ENCODE data around the gene GCNT3. TPM values are rescaled to one million over a fixed set of nuclear protein-coding genes. Genes with fewer than 3 reads are reported as not detected.

Gene GCNT3
- total RNA-seq, 5 donors from 2014 or later (not counting 1 experiment from before 2014, with no cell fraction given): 0.22 to 0.29 TPM; not detected in 3

DNA sequence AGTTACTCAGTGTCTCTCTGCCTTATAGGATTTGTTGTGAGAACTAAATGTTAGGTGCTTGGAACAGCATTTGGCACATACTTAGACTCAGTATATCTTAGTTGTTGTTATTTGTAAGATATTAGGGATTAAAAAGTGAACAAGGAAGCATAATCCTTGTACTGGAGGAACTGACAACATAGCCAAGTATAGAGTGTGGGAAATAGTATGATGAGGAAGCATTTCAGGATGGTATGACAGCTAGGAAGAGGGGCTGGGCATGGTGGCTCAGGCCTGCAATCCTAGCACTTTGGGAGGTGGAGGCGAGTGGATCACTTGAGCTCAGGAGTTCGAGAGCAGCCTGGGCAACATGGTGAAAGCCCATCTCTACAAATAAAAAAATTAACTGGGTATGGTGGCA lies 16.6 kb upstream of the GCNT3 start:
- Mint-ChIP-seq H3K36me3 (peaks cover 3% of the 10 kb centered on the region), H3K27me3 (peaks cover 3 to 6% of the 10 kb centered on the region in 2 donors), H3K27ac (no peak overlapping the region), H3K9me3 (peaks cover 0 to 2% (median 0%) of the 10 kb centered on the region in 3 donors), H3K4me3 (no peak overlapping the region), H3K4me1 (peaks cover 8 to 11% (median 9%) of the 10 kb centered on the region in 3 donors)
- DNase-seq (no peak), ATAC-seq (replicated peaks in 1 of 4) (no peak)
- Histone ChIP-seq H3K9me3 (no peaks in the 10 kb centered on the region), H3K27me3 (replicated peaks in 1 of 2; ENCODE audit: control insufficient read depth in 2 of 2, extremely low read depth in 1 of 2, insufficient read depth in 2 of 2, low read length in 1 of 2) (peaks cover 0 to 7% of the 10 kb centered on the region in 2 experiments), H3K36me3 (ENCODE audit: control insufficient read depth in 2 of 2, extremely low read depth in 1 of 2, insufficient read depth in 1 of 2, low read length in 1 of 2) (no peaks in the 10 kb centered on the region), H3K4me1 (ENCODE audit: control insufficient read depth in 1 of 2, extremely low read depth in 1 of 2, insufficient read depth in 2 of 2, low read length in 2 of 2) (no peaks in the 10 kb centered on the region), H3K27ac (ENCODE audit: low read length) (no peak overlapping the region), H3K4me3 (ENCODE audit: control insufficient read depth in 1 of 2, extremely low read depth in 1 of 2, low read length in 1 of 2) (no peak overlapping the region)
- WGBS (ENCODE audit: insufficient coverage): no CpG with 5 or more reads among the region's 2 CpGs
- ChIA-PET POLR2A (no interaction called here), CTCF (no interaction called here)

DNA sequence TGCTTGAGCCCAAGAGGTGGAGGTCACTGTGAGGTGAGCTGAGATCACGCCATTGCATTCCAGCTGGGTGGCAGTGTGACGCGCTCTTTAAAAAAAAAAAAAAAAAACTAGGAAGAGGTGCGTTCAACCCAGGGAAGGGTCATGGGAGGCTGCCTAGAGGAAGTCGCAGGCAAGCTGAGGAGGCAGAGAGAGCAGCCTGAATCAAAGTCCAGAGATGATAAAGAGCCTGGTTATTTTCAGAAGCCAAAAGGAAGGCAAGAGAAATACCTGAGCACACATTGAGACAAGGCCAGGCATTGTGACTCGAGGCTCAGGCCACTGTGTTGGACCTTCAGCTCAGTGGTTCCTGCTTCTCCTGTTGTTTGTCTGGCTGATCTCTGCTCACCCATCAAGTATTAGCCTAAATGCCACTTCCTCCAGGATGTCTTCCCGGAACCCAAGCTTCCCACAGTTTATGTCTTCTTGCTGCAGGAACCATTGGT lies 16.1 kb upstream of the GCNT3 start:
- no peak overlapping the region for H3K4me3 Mint-ChIP-seq
- POLR2A ChIA-PET: no interaction called here

DNA sequence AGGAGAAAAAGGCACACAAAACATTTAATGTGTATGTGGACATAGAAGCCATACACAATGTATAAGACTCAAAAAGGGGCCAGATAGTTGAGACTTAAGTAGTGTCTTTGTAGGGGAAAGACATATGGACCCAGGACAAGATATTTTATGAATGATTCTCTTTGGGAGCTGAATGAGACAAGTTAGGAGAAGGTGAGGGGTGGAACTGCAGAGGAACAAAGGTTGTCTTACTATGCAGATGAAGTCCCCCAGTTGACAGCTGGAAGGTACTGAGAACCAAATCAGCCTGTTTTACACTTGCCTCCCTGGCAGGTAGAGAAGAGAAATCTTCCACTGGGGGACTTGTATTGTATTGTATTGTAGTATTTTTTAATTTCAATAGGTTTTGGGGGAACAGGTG lies 14.9 kb upstream of the GCNT3 start:
- Histone ChIP-seq H3K27ac (ENCODE audit: low read length) (no peak overlapping the region), H3K4me1 (ENCODE audit: control insufficient read depth in 1 of 2, extremely low read depth in 1 of 2, insufficient read depth in 2 of 2, low read length in 2 of 2) (no peaks in the 10 kb centered on the region), H3K36me3 (ENCODE audit: control insufficient read depth in 2 of 2, extremely low read depth in 1 of 2, insufficient read depth in 1 of 2, low read length in 1 of 2) (no peaks in the 10 kb centered on the region), H3K4me3 (ENCODE audit: control insufficient read depth in 1 of 2, extremely low read depth in 1 of 2, low read length in 1 of 2) (no peak overlapping the region), H3K27me3 (replicated peaks in 1 of 2; ENCODE audit: control insufficient read depth in 2 of 2, extremely low read depth in 1 of 2, insufficient read depth in 2 of 2, low read length in 1 of 2) (peaks cover 0 to 7% of the 10 kb centered on the region in 2 experiments), H3K9me3 (no peaks in the 10 kb centered on the region)
- DNase-seq (no peak), ATAC-seq (replicated peaks in 1 of 4) (no peak)
- Mint-ChIP-seq H3K4me3 (no peak overlapping the region), H3K9me3 (peaks cover 0 to 10% (median 4%) of the 10 kb centered on the region in 3 donors), H3K4me1 (peaks cover 0 to 1% (median under 1%) of the 10 kb centered on the region in 3 donors), H3K27ac (no peak overlapping the region), H3K27me3 (peaks cover 9 to 10% of the 10 kb centered on the region in 2 donors), H3K36me3 (peaks cover 5% of the 10 kb centered on the region)
- CTCF ChIA-PET: no interaction called here
- POLR2A ChIA-PET: no interaction called here

More for the DNA sequence above, 16.1 kb upstream of the GCNT3 start:
- H3K9me3 ChIP-seq: no peaks in the 10 kb centered on the region
- H3K4me1 Mint-ChIP-seq: peaks cover 5 to 9% (median 8%) of the 10 kb centered on the region in 3 donors
- H3K36me3 Mint-ChIP-seq: peaks cover 5% of the 10 kb centered on the region
- CTCF ChIA-PET: no interaction called here
- no peak overlapping the region for H3K4me3 ChIP-seq (ENCODE audit: control insufficient read depth in 1 of 2, extremely low read depth in 1 of 2, low read length in 1 of 2)
- no peak overlapping the region for H3K27ac ChIP-seq (ENCODE audit: low read length)
- H3K4me1 ChIP-seq (ENCODE audit: control insufficient read depth in 1 of 2, extremely low read depth in 1 of 2, insufficient read depth in 2 of 2, low read length in 2 of 2): no peaks in the 10 kb centered on the region
- no peak for DNase-seq
- peaks cover 0 to 7% of the 10 kb centered on the region in 2 experiments for H3K27me3 ChIP-seq (replicated peaks in 1 of 2; ENCODE audit: control insufficient read depth in 2 of 2, extremely low read depth in 1 of 2, insufficient read depth in 2 of 2, low read length in 1 of 2)
- H3K27ac Mint-ChIP-seq: no peak overlapping the region
- 79% methylated on average over 6 of the region's 7 CpGs for WGBS (ENCODE audit: insufficient coverage)
- no peaks in the 10 kb centered on the region for H3K36me3 ChIP-seq (ENCODE audit: control insufficient read depth in 2 of 2, extremely low read depth in 1 of 2, insufficient read depth in 1 of 2, low read length in 1 of 2)
- H3K27me3 Mint-ChIP-seq: peaks cover 4 to 10% of the 10 kb centered on the region in 2 donors
- no peak for ATAC-seq (replicated peaks in 1 of 4)
- peaks cover 0 to 3% (median 0%) of the 10 kb centered on the region in 3 donors for H3K9me3 Mint-ChIP-seq

DNA sequence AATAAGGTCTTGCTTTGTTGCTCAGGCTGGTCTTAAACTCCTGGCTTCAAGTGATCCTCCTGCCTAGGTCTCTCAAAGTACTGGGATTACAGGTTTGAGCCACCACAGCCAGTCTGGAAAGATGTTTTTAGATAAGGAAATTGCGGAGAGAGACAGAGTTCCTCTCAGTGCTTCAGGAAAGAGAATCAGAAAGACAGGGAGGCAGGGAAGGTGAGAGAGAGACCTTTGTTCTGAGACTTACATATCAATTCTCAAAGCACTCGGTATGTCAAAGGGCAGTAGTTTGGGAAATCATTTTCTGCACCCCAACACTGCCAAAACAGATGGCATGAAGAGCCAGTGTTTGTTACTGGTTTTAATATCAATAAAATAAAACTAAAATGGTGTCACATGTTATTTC lies 13.1 kb upstream of the GCNT3 start:
- Mint-ChIP-seq H3K27ac (no peak overlapping the region), H3K36me3 (peaks cover 8% of the 10 kb centered on the region), H3K4me1 (no peaks in the 10 kb centered on the region), H3K4me3 (no peak overlapping the region), H3K9me3 (peaks cover 4 to 24% (median 7%) of the 10 kb centered on the region in 3 donors), H3K27me3 (peaks cover 11 to 15% of the 10 kb centered on the region in 2 donors)
- no peak overlapping the region for H3K4me3 ChIP-seq (ENCODE audit: control insufficient read depth in 1 of 2, extremely low read depth in 1 of 2, low read length in 1 of 2)
- ATAC-seq (replicated peaks in 1 of 4): no peak
- peaks cover 0 to 4% of the 10 kb centered on the region in 2 experiments for H3K27me3 ChIP-seq (replicated peaks in 1 of 2; ENCODE audit: control insufficient read depth in 2 of 2, extremely low read depth in 1 of 2, insufficient read depth in 2 of 2, low read length in 1 of 2)
- POLR2A ChIA-PET: no interaction called here
- H3K9me3 ChIP-seq: no peaks in the 10 kb centered on the region
- WGBS (ENCODE audit: insufficient coverage): 100% methylated on average over 1 of the region's 2 CpGs
- H3K4me1 ChIP-seq (ENCODE audit: control insufficient read depth in 1 of 2, extremely low read depth in 1 of 2, insufficient read depth in 2 of 2, low read length in 2 of 2): no peaks in the 10 kb centered on the region
- CTCF ChIA-PET: interaction anchor here in 1 of 2 donors (0.7 kb wide), 1 partner anchor 1320 kb away, joined by 3 read pairs; no protein-coding TSS in a partner anchor
- H3K36me3 ChIP-seq (ENCODE audit: control insufficient read depth in 2 of 2, extremely low read depth in 1 of 2, insufficient read depth in 1 of 2, low read length in 1 of 2): no peaks in the 10 kb centered on the region
- DNase-seq: no peak
- no peak overlapping the region for H3K27ac ChIP-seq (ENCODE audit: low read length)

DNA sequence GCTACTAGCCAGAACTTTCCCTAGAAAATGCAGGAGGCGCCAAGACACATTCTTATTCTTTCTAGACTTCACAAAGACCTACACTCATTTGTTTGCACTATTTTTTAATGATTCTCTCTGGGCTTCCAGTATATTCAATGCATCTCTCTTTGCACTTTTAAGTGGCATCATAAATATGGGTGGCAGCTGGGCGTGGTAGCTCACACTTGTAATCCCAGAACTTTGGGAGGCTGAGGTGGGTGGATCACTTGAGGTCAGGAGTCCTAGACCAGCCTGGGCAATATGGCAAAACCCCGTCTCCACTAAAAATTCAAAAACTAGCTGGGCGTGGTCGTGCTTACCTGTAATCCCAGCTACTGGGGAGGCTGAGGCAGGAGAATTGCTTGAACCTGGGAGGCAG lies 5.6 kb upstream of the GCNT3 start:
- ChIA-PET CTCF (no interaction called here), POLR2A (no interaction called here)
- DNase-seq: no peak
- WGBS (ENCODE audit: insufficient coverage): 94% methylated on average over 4 of the region's 5 CpGs
- H3K4me3 Mint-ChIP-seq: no peak overlapping the region
- H3K27ac Mint-ChIP-seq: no peak overlapping the region
- no peaks in the 10 kb centered on the region for H3K4me1 ChIP-seq (ENCODE audit: control insufficient read depth in 1 of 2, extremely low read depth in 1 of 2, insufficient read depth in 2 of 2, low read length in 2 of 2)
- H3K9me3 Mint-ChIP-seq: peaks cover 15 to 32% (median 18%) of the 10 kb centered on the region in 3 donors
- peaks cover 0 to 1% (median 0%) of the 10 kb centered on the region in 3 donors for H3K4me1 Mint-ChIP-seq
- peaks cover 10 to 27% of the 10 kb centered on the region in 2 donors for H3K27me3 Mint-ChIP-seq
- no peak overlapping the region for H3K4me3 ChIP-seq (ENCODE audit: control insufficient read depth in 1 of 2, extremely low read depth in 1 of 2, low read length in 1 of 2)
- ATAC-seq (replicated peaks in 1 of 4): no peak
- H3K27ac ChIP-seq (ENCODE audit: low read length): no peak overlapping the region
- no peaks in the 10 kb centered on the region for H3K36me3 ChIP-seq (ENCODE audit: control insufficient read depth in 2 of 2, extremely low read depth in 1 of 2, insufficient read depth in 1 of 2, low read length in 1 of 2)
- no peaks in the 10 kb centered on the region for H3K9me3 ChIP-seq
- peaks cover 3% of the 10 kb centered on the region for H3K36me3 Mint-ChIP-seq
- H3K27me3 ChIP-seq (replicated peaks in 1 of 2; ENCODE audit: control insufficient read depth in 2 of 2, extremely low read depth in 1 of 2, insufficient read depth in 2 of 2, low read length in 1 of 2): peaks cover 0 to 13% of the 10 kb centered on the region in 2 experiments

DNA sequence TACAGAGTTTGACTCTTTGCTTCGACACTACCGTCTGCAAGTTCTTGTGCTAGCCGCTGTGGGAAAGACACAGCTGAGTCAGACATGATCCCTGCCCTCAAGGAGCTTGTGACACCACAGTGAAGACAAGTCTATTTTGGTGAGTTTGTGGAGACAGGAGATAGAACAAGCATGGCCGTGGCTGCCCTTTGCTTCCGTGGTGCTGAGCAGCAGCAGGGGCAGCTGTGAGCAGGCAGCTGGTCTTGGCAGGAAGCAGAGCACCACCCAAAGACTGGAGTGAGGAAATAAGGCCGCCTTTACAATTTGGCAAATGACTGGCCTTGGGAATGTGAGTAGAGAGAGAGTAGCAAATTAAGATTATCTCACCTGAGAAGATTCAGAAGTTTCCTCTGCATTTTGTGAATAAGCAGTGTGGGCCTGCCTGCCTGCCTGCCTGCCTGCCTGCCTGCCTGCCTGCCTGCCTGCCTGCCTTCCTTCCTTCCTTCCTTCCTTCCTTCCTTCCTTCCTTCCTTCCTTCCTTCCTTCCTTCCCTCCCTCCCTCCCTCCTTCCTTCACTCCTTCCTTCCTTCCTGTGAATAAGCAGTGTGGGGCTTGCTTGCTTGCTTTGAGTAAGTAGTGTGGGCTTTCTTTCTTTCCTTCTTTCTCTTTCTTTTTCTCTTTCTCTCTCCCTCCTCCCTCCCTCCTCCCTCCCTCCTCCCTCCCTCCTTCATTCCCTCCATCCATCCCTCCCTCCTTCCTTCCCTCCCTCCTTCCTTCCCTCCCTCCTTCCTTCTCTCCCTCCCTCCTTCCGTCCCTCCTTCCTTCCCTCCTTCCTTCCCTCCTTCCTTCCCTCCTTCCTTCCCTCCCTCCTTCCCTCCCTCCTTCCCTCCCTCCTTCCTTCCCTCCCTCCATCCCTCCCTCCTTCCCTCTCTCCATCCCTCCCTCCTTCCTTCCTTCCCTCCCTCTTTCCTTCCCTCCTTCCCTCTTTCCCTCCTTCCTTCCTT lies 1.6 kb upstream of the GCNT3 start:
- ChIA-PET CTCF (no interaction called here), POLR2A (no interaction called here)
- WGBS (ENCODE audit: insufficient coverage): 97% methylated on average over 4 of the region's 7 CpGs
- ATAC-seq (replicated peaks in 1 of 4): no peak
- Histone ChIP-seq H3K9me3 (no peaks in the 10 kb centered on the region), H3K4me1 (ENCODE audit: control insufficient read depth in 1 of 2, extremely low read depth in 1 of 2, insufficient read depth in 2 of 2, low read length in 2 of 2) (no peaks in the 10 kb centered on the region), H3K4me3 (ENCODE audit: control insufficient read depth in 1 of 2, extremely low read depth in 1 of 2, low read length in 1 of 2) (no peak overlapping the region), H3K27me3 (replicated peaks in 1 of 2; ENCODE audit: control insufficient read depth in 2 of 2, extremely low read depth in 1 of 2, insufficient read depth in 2 of 2, low read length in 1 of 2) (peaks cover 0 to 21% of the 10 kb centered on the region in 2 experiments), H3K36me3 (ENCODE audit: control insufficient read depth in 2 of 2, extremely low read depth in 1 of 2, insufficient read depth in 1 of 2, low read length in 1 of 2) (no peaks in the 10 kb centered on the region), H3K27ac (ENCODE audit: low read length) (no peak overlapping the region)
- peaks cover 6 to 28% of the 10 kb centered on the region in 2 donors for H3K27me3 Mint-ChIP-seq
- peaks cover 0 to 8% (median 0%) of the 10 kb centered on the region in 3 donors for H3K9me3 Mint-ChIP-seq
- no peaks in the 10 kb centered on the region for H3K36me3 Mint-ChIP-seq
- peaks cover 2 to 12% (median 5%) of the 10 kb centered on the region in 3 donors for H3K4me1 Mint-ChIP-seq
- DNase-seq: no peak
- no peak overlapping the region for H3K4me3 Mint-ChIP-seq
- no peak overlapping the region for H3K27ac Mint-ChIP-seq
